K562 (cell line): ENCODE data around the gene PCK1. TPM values are rescaled to one million over a fixed set of nuclear protein-coding genes. Genes with fewer than 3 reads are reported as not detected.

Source experiments
- ARID1B ChIP-seq: fragments of 450-650 bp; IDR thresholded peaks from 2 replicates; pipeline ENCODE4 v1.6.1; 2016; ENCODE audit warnings: antibody characterized with exemption, mild to moderate bottlenecking, inconsistent platforms
- HMGXB4 ChIP-seq: sonication (generic); formaldehyde crosslinking; IDR thresholded peaks from 2 replicates; pipeline ENCODE4 v1.8.1; 2023; ENCODE audit warnings: mild to moderate bottlenecking, missing genetic modification reagents
- MBD2 ChIP-seq: sonication (generic); IDR thresholded peaks from 2 replicates; pipeline ENCODE4 v1.6.1; 2016; ENCODE audit warnings: low read depth, borderline replicate concordance
- PTBP1 ChIP-seq: fragments of 200-400 bp; formaldehyde crosslinking; IDR thresholded peaks from 2 replicates; pipeline ENCODE4 v1.6.1; 2017; ENCODE audit warnings: low read depth, low read length
- PTRF ChIP-seq: fragments of 450-650 bp; IDR thresholded peaks from 2 replicates; pipeline ENCODE4 v1.6.1; 2016; ENCODE audit warnings: mild to moderate bottlenecking, missing genetic modification characterization, missing compliant biosample characterization
- RAD51 ChIP-seq: fragments of 450-650 bp; IDR thresholded peaks from 2 replicates; pipeline ENCODE4 v1.7.1; 2016; ENCODE audit warnings: low read depth, mild to moderate bottlenecking, borderline replicate concordance
- REST ChIP-seq, 2 experiments: fragments of 450-650 bp; formaldehyde crosslinking in 1 of 2; IDR thresholded peaks; 2 replicates each; pipeline versions ENCODE4 v1.4.0 to v1.6.1; 2014 to 2020; ENCODE audit warnings: mild to moderate bottlenecking in 2 of 2, borderline replicate concordance in 1 of 2, low read depth in 1 of 2
- SMARCC2 ChIP-seq: fragments of 450-650 bp; IDR thresholded peaks from 2 replicates; pipeline ENCODE4 v1.6.1; 2017; ENCODE audit warnings: antibody characterized with exemption, moderate library complexity, mild to moderate bottlenecking, low read depth
- ZFP36 ChIP-seq: fragments of 150-350 bp; IDR thresholded peaks from 2 replicates; pipeline ENCODE4 v1.6.1; 2018; ENCODE audit warnings: low read length, low read depth; ENCODE audit not compliant: partially characterized antibody
- polyA plus RNA-seq, 8 experiments: library from polyadenylated mRNA; depleted of rRNA in 4 of 8; stranded (reverse) in 5 of 8; unstranded in 3 of 8; fragments of >200 nt; fragmentation: Nextera tagmentation in 2 of 8; fragmentation: Illumina TruSeq in 1 of 8; extraction: Ambion mirVana in 2 of 8; extraction: Trizol in 1 of 8; gene quantifications; 2 replicates each; pipeline versions ENCODE4 v1.2.1 to v1.2.3, GENCODE V29; 2011 to 2014; ENCODE audit warnings: inconsistent platforms in 1 of 8, missing spikeins in 1 of 8
- total RNA-seq, 7 experiments: library from RNA; depleted of rRNA in 6 of 7; stranded (reverse); fragments of >200 nt in 6 of 7; fragmentation: Illumina TruSeq in 2 of 7; extraction: Trizol in 2 of 7; gene quantifications; 2 replicates each; pipeline versions ENCODE4 v1.2.1 to v1.2.3, GENCODE V29; 2011 to 2021; ENCODE audit warnings: low replicate concordance in 1 of 7
- TF ChIP-seq, protein P1 (sequence below), 3 experiments: fragments of 200-800 bp in 1 of 3; fragments of 250-450 bp in 1 of 3; fragments of 450-650 bp in 1 of 3; sonication (Bioruptor Pico) in 1 of 3; sonication (Bioruptor generic) in 1 of 3; formaldehyde crosslinking in 1 of 3; IDR thresholded peaks; 2 replicates each; pipeline versions ENCODE4 v1.6.1 to v1.8.0; 2016 to 2022; ENCODE audit warnings: mild to moderate bottlenecking in 2 of 3, missing genetic modification characterization in 2 of 3, missing compliant biosample characterization in 1 of 3, moderate library complexity in 1 of 3
- TF ChIP-seq, protein P2 (sequence below): fragments of 250-450 bp; sonication (Bioruptor Pico); IDR thresholded peaks from 2 replicates; pipeline ENCODE4 v1.8.0; 2021; ENCODE audit warnings: borderline replicate concordance, mild to moderate bottlenecking, moderate library complexity; ENCODE audit not compliant: poor library complexity, severe bottlenecking

PCK1 gene
- total and polyA plus RNA-seq, 9 of the 15 experiments (the other 6 are each of a cell fraction or from before 2014, with no cell fraction given), result 0.05 to 0.73 (median 0.15) TPM

- TF ChIP-seq, protein P1, sequence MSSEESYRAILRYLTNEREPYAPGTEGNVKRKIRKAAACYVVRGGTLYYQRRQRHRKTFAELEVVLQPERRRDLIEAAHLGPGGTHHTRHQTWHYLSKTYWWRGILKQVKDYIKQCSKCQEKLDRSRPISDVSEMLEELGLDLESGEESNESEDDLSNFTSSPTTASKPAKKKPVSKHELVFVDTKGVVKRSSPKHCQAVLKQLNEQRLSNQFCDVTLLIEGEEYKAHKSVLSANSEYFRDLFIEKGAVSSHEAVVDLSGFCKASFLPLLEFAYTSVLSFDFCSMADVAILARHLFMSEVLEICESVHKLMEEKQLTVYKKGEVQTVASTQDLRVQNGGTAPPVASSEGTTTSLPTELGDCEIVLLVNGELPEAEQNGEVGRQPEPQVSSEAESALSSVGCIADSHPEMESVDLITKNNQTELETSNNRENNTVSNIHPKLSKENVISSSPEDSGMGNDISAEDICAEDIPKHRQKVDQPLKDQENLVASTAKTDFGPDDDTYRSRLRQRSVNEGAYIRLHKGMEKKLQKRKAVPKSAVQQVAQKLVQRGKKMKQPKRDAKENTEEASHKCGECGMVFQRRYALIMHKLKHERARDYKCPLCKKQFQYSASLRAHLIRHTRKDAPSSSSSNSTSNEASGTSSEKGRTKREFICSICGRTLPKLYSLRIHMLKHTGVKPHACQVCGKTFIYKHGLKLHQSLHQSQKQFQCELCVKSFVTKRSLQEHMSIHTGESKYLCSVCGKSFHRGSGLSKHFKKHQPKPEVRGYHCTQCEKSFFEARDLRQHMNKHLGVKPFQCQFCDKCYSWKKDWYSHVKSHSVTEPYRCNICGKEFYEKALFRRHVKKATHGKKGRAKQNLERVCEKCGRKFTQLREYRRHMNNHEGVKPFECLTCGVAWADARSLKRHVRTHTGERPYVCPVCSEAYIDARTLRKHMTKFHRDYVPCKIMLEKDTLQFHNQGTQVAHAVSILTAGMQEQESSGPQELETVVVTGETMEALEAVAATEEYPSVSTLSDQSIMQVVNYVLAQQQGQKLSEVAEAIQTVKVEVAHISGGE (CRISPR knock-in tag; IDR thresholded peaks at IDR 0.05), result no peak
- TF ChIP-seq HMGXB4, result no peak
- peak; percentile 88 for TF ChIP-seq ARID1B
- TF ChIP-seq RAD51, result peak; percentile 17; the same call in 1 of the 2 replicates
- TF ChIP-seq ZFP36, result peak; percentile 94
- no peak for TF ChIP-seq REST (IDR thresholded peaks at IDR 0.05; ENCODE audit: borderline replicate concordance)
- no peak for TF ChIP-seq REST (CRISPR knock-in tag; IDR thresholded peaks at IDR 0.05; ENCODE audit: low read depth)
- TF ChIP-seq MBD2, result no peak
- TF ChIP-seq PTBP1, result peak; percentile 86; the same call in 1 of the 2 replicates
- TF ChIP-seq SMARCC2, result no peak
- TF ChIP-seq PTRF (tag), result no peak
- TF ChIP-seq, protein P2, sequence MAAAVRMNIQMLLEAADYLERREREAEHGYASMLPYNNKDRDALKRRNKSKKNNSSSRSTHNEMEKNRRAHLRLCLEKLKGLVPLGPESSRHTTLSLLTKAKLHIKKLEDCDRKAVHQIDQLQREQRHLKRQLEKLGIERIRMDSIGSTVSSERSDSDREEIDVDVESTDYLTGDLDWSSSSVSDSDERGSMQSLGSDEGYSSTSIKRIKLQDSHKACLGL (CRISPR knock-in tag), result no peak
These were observed 17.0 kb downstream of the PCK1 start (continued) for GRCh38 chr20:57577679-57578475.
